ENCODE data around the gene ANO10.

The ANO10 gene

GRCh38 chr3:43534675-43535074 is 87.1 kb downstream of the ANO10 start (continued):
- TF ChIP-seq PRDM10 (tag by site-specific recombination; IDR thresholded peaks at IDR 0.05) (no peak), ZNF26 (tag by site-specific recombination; IDR thresholded peaks at IDR 0.05) (no peak), ZNF280C (tag by site-specific recombination; IDR thresholded peaks at IDR 0.05) (no peak), ZNF670 (tag by site-specific recombination; IDR thresholded peaks at IDR 0.05; ENCODE audit: low read depth) (no peak), KLF1 (tag by site-specific recombination; IDR thresholded peaks at IDR 0.05) (no peak), CTCF (tag by site-specific recombination; IDR thresholded peaks at IDR 0.05) (no peak), ZNF112 (tag by site-specific recombination; IDR thresholded peaks at IDR 0.05) (no peak)

GRCh38 chr3:43533009-43533408 is 88.8 kb downstream of the ANO10 start:
- no peak overlapping the region for H3K27ac ChIP-seq (ENCODE audit: extremely low read depth, low read depth, low read length)
- no peak overlapping the region for H3K4me3 ChIP-seq (ENCODE audit: low read depth, low read length)
- H3K36me3 ChIP-seq (ENCODE audit: control insufficient read depth in 2 of 2, insufficient read depth in 1 of 2, low read length in 2 of 2) = no peaks in the 10 kb centered on the region
- no peak for TF ChIP-seq ZNF837 (tag by site-specific recombination; IDR thresholded peaks at IDR 0.05)
- TF ChIP-seq ZNF335 (tag by site-specific recombination; conservative IDR thresholded peaks at IDR 0.05) = no peak
- no peak for TF ChIP-seq ATF2 (tag by site-specific recombination; IDR thresholded peaks at IDR 0.05; ENCODE audit: low read depth)
- TF ChIP-seq ZNF792 (tag by site-specific recombination; IDR thresholded peaks at IDR 0.05) = no peak
- TF ChIP-seq ZBTB11 (tag by site-specific recombination; conservative IDR thresholded peaks at IDR 0.05; ENCODE audit: low read depth) = no peak
- no peak for TF ChIP-seq ZNF580 (tag by site-specific recombination; IDR thresholded peaks at IDR 0.05)
- no peak for TF ChIP-seq ZNF362 (tag by site-specific recombination; IDR thresholded peaks at IDR 0.05)
- no peak for TF ChIP-seq ZNF155 (tag by site-specific recombination; IDR thresholded peaks at IDR 0.05)
- TF ChIP-seq ZNF777 (tag by site-specific recombination; IDR thresholded peaks at IDR 0.05; ENCODE audit: borderline replicate concordance) = no peak
- ChIA-PET CTCF (interaction anchor here (1.0 kb wide), 1 partner anchor 13 kb away, joined by 4 read pairs; no protein-coding TSS in a partner anchor), POLR2A (no interaction called here)
- H3K4me1 ChIP-seq (ENCODE audit: control insufficient read depth, insufficient read depth, low read length) = no peaks in the 10 kb centered on the region
- no peaks in the 10 kb centered on the region for H3K9me3 ChIP-seq (ENCODE audit: control insufficient read depth, insufficient read depth, low read depth, low read length)
